ENCODE data around the gene C17orf75.

DNA sequence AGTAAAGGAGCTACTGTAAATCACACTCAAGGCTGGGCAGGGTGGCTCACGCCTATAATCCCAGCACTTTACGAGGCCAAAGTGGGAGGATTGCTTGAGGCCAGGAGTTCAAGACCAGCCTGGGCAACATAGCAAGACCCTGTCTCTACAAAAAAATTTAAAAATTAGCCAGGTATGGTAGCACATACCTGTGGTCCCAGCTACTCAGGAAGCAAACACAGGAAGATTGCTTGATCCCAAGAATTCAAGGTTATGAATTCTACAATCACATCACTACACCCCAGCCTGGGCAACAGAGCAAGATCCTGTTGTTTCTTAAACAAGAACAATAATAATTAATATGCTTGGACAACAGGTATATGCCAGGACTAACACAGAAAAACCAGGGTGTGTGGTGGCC, 63.2 kb downstream of the C17orf75 start:
- TF ChIP-seq CTCF (IDR thresholded peaks at IDR 0.05) = no peak
- TF ChIP-seq POLR2A (IDR thresholded peaks at IDR 0.05) = no peak
